GM12878 (cell line): ENCODE measurements around the gene DISP3.

Experiments used
- GABPA ChIP-seq: IDR thresholded peaks from 2 replicates; pipeline ENCODE4 v1.6.1; 2014; ENCODE audit warnings: antibody characterized with exemption, low read depth, mild to moderate bottlenecking, inconsistent platforms
- MYC ChIP-seq: IDR thresholded peaks from 2 replicates; pipeline ENCODE4 v1.6.1; 2011; ENCODE audit warnings: mild to moderate bottlenecking, low read length, moderate library complexity, inconsistent platforms; ENCODE audit not compliant: insufficient read depth, insufficient replicate concordance, insufficient read length, severe bottlenecking
- NR2F1 ChIP-seq: fragments of 450-650 bp; conservative IDR thresholded peaks from 2 replicates; pipeline ENCODE4 v1.6.1; 2017; ENCODE audit warnings: mild to moderate bottlenecking
- POLR2A ChIP-seq: IDR thresholded peaks from 2 replicates; pipeline ENCODE4 v1.6.1; 2011; ENCODE audit warnings: low read depth, mild to moderate bottlenecking, low read length
- RAD51 ChIP-seq: fragments of 450-650 bp; IDR thresholded peaks from 2 replicates; pipeline ENCODE4 v1.6.1; 2016; ENCODE audit warnings: moderate library complexity, mild to moderate bottlenecking, inconsistent platforms
- RFX5 ChIP-seq: IDR thresholded peaks from 2 replicates; pipeline ENCODE4 v1.6.1; 2011; ENCODE audit warnings: low read depth, low read length, improper control_type of control experiment
- SPI1 ChIP-seq: IDR thresholded peaks from 2 replicates; pipeline ENCODE4 v1.6.1; 2011; ENCODE audit warnings: low read depth, mild to moderate bottlenecking, low read length, moderate library complexity, borderline replicate concordance; ENCODE audit not compliant: insufficient read depth
- TF ChIP-seq, protein P1 (sequence below), 3 experiments: IDR thresholded peaks in 2 of 3; conservative IDR thresholded peaks in 1 of 3; 2 replicates each; pipeline ENCODE4 v1.5.1; 2011; ENCODE audit warnings: low read depth in 3 of 3, low read length in 3 of 3, mild to moderate bottlenecking in 3 of 3, control low read depth in 2 of 3, moderate library complexity in 2 of 3, inconsistent platforms in 1 of 3, mixed read lengths in 1 of 3; ENCODE audit not compliant: control insufficient read depth in 2 of 3, insufficient read depth in 1 of 3; ENCODE audit errors: extremely low read depth in 1 of 3
- TF ChIP-seq, protein P2 (sequence below): fragments of 450-650 bp; IDR thresholded peaks from 2 replicates; pipeline ENCODE4 v1.6.1; 2016; ENCODE audit warnings: mild to moderate bottlenecking, moderate library complexity, borderline replicate concordance

DNA sequence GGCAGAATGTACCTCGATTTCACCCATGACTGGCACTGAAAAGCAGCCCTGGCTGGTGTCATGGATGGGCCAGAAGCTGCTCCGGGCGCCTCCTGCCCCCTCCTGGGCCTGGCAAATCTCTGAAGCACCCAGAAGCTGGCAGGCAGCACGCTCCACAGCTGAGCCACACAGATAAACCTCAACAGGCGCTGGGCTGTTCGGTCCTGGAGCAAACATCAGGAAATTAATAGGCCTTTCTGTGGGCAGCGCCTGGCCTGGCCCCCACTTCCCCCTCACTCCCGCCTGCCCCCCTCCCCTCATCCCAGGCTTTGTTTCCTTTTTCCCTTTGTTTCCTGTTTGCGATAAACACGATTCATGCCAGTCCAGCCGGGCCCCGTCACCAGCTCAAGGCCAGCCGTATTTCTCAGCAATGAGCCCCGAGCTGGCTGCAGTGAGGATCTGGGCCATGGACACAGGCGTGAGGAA is 20.1 kb upstream of the DISP3 start:
- TF ChIP-seq POLR2A: no peak
- TF ChIP-seq RAD51: no peak
- no peak for TF ChIP-seq MYC
- TF ChIP-seq NR2F1: no peak
- TF ChIP-seq SPI1: no peak
- no peak for TF ChIP-seq GABPA
- TF ChIP-seq, protein P1, sequence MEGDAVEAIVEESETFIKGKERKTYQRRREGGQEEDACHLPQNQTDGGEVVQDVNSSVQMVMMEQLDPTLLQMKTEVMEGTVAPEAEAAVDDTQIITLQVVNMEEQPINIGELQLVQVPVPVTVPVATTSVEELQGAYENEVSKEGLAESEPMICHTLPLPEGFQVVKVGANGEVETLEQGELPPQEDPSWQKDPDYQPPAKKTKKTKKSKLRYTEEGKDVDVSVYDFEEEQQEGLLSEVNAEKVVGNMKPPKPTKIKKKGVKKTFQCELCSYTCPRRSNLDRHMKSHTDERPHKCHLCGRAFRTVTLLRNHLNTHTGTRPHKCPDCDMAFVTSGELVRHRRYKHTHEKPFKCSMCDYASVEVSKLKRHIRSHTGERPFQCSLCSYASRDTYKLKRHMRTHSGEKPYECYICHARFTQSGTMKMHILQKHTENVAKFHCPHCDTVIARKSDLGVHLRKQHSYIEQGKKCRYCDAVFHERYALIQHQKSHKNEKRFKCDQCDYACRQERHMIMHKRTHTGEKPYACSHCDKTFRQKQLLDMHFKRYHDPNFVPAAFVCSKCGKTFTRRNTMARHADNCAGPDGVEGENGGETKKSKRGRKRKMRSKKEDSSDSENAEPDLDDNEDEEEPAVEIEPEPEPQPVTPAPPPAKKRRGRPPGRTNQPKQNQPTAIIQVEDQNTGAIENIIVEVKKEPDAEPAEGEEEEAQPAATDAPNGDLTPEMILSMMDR (IDR thresholded peaks at IDR 0.05 in 2 of 3, conservative IDR thresholded peaks at IDR 0.05 in 1 of 3; ENCODE audit: control insufficient read depth in 2 of 3, extremely low read depth in 1 of 3, insufficient read depth in 1 of 3, low read depth in 3 of 3, low read length in 3 of 3): no peak
- TF ChIP-seq RFX5: no peak
- TF ChIP-seq, protein P2, sequence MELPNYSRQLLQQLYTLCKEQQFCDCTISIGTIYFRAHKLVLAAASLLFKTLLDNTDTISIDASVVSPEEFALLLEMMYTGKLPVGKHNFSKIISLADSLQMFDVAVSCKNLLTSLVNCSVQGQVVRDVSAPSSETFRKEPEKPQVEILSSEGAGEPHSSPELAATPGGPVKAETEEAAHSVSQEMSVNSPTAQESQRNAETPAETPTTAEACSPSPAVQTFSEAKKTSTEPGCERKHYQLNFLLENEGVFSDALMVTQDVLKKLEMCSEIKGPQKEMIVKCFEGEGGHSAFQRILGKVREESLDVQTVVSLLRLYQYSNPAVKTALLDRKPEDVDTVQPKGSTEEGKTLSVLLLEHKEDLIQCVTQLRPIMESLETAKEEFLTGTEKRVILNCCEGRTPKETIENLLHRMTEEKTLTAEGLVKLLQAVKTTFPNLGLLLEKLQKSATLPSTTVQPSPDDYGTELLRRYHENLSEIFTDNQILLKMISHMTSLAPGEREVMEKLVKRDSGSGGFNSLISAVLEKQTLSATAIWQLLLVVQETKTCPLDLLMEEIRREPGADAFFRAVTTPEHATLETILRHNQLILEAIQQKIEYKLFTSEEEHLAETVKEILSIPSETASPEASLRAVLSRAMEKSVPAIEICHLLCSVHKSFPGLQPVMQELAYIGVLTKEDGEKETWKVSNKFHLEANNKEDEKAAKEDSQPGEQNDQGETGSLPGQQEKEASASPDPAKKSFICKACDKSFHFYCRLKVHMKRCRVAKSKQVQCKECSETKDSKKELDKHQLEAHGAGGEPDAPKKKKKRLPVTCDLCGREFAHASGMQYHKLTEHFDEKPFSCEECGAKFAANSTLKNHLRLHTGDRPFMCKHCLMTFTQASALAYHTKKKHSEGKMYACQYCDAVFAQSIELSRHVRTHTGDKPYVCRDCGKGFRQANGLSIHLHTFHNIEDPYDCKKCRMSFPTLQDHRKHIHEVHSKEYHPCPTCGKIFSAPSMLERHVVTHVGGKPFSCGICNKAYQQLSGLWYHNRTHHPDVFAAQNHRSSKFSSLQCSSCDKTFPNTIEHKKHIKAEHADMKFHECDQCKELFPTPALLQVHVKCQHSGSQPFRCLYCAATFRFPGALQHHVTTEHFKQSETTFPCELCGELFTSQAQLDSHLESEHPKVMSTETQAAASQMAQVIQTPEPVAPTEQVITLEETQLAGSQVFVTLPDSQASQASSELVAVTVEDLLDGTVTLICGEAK: no peak
